GM21526 (cell line): ENCODE results near the gene POU2AF1.
"Not testable (repeated sequence)": the region's sequence is repeated elsewhere in the genome, so short reads cannot be mapped to it uniquely, and the experiment has no call there.

ENCODE experiments used
- ATAC-seq: cut with Tn5 transposase; IDR thresholded peaks from one replicate; pipeline ENCODE4 v1.9.1; 2021; ENCODE audit warnings: moderate library complexity; ENCODE audit not compliant: unreplicated experiment, low FRiP score

Gene POU2AF1

DNA sequence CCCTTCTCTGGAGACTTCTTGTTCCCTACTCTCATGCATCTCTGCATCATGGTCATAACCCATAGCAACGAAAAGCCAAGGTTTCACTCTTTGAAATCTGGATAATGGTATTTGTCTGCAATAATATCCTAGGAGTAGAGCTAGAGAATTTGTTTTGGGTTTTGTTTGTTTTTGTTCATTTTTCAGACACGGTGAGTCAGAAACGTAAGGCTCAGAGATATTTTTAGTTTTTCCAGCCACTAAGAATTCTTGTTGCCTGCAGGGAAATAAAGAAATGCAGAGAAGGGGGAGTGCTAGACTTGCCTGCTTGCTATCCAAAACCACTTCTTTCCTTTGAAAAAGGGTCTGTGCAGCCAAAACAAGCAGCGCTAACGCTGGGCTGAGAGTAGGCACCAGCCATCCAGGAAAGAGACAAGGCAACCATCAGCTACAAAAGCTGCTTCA lies 54.8 kb downstream of the POU2AF1 start:
- ATAC-seq, result no peak

DNA sequence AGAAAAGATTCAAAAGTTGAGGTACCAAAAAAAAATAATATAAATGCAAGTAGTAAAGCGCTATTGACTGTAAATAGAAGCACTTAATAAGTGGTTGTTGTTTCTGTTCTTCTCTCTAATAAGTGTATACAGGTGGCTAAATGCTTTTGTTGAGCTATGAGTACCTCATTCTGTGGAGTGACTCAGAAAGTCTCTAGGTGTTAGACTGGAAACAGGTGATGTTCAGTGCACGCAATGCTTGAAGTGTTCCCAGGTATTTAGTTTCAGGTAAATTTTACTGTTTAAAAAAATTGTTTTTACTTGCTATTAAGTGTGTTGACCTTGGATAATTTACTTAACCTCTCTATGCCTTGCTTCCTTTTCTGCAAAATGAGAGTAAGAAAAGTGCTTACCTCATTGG lies 56.5 kb downstream of the POU2AF1 start:
- no peak for ATAC-seq

DNA sequence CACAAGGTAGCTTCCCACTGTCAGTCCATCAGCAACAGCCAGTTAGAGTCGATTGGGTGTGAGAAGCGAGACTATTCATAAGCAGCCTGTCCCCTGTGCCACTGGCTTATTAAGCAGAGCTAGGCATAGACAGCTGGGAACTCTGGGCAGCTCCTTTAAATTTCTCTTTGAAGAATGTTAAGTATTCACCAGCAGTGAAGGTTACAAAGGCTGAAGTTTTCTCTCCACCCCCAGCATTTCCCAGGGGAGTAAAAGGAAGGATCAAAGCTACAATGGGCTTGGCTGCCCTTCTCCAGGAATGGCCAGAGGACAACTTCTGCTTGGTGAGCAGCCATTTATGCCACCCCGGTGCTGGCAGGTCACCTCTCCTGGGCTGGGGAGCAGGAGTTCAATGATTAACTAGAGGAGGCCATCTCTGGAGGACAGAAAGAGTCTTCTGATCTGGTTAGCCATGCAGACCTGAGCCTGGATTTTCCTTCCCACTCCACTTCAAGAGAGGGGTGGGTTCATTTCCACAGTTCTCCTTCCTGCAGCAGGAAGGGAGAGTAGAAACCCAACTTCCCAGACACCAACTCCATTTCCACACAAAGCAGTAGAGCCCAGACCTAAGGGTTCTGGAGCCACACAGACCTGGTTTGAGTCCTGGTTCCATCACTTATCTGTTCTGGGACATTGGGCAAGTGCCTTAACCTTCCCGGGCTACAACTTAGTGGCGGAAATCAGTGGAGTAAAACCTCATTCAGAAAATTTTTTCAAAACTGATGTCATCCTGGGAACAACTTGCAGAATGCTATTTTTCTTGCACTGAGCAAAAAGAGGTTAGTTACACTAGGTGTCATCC lies 58.1 kb downstream of the POU2AF1 start:
- ATAC-seq, result no peak

DNA sequence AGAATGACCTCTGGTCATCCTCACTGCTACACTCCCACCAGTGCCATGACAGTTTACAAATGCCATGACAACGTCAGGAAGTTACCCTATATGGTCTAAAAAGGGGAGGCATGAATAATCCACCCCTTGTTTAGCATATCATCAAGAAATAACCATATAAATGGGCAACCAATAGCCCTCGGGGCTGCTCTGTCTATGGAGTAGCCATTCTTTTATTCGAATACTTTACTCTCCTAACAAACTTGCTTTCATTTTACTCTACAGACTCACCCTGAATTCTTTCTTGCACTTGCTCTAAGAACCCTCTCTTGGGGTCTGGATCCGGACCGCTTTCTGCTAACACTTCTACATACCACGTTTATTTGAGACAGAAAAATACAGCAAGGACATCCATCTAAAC lies 58.9 kb downstream of the POU2AF1 start:
- ATAC-seq, result not testable (repeated sequence)

DNA sequence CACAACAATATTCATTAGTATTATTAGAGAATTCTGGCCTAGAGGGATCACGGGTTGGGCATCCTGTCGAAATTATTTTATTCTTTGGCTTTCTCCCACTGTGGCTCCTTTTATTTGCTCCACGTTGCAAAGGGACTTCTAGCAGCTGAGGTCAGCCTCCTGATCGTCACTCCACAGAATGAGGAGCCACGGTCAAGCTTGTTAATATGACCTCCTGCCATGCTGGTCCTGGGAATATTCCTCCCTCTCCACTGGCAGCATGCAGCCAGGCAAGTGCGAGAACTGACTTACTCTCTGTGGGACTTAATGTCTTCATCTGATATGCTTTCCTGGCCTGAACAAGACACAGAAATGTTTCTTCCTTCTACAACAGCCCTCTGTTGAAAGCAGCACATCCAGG lies 59.8 kb downstream of the POU2AF1 start:
- ATAC-seq, result no peak

DNA sequence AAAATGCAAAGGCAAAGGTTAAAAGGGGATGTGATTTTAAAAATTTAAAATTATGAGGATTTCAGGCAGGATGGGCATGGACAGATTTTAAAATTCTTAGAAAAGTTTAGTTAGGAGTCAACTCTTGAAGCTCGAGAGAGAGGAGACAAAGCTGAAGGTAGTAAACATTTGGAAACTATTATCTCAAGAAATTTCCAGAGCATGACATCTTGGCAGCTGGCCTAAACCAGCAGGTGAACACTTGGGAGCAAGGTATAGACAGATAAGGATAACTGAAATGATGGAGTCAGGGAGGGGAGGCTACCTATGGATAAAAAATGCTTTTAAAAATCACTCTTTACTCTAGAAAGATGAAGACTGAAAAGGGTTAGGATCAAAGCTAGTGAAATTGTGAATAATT lies 67.0 kb downstream of the POU2AF1 start:
- ATAC-seq, result no peak

DNA sequence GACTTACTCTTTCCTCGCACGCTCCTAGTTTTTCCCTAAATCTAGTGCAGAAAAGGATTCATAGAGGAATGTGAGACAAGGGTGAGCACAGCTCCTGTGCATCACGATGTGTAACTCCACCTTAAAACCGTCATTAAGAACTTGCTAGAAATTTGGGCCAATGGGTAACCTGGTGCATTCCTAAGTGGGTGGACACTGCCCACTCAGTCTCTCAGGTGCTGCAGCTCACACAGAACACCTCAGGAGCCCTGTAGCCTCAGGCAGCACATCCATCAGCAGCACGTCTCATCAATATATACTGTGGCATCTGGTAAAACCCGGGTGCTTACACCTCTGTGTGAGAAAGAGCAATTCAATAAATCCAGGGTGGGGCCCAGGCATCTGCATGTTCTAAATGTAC lies 68.4 kb downstream of the POU2AF1 start:
- ATAC-seq, result no peak

DNA sequence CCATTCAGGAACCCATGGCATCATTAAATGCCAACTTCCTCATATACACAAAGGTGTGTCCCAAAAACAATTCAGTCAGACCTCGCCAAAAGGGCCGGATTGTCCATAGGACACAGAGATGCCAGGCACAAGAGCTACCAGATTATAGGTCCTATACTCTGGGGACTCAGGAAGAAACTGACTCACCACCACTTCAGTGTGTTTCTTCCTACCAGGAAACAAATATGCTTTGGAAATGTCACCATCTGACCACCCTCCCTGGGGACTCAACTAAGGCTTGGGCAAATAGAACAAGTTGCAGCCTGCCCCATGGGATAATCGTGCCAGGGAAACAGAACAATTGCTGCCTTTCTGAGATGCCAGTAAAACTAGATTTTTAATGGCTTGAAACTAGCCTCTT lies 69.0 kb downstream of the POU2AF1 start:
- no peak for ATAC-seq

DNA sequence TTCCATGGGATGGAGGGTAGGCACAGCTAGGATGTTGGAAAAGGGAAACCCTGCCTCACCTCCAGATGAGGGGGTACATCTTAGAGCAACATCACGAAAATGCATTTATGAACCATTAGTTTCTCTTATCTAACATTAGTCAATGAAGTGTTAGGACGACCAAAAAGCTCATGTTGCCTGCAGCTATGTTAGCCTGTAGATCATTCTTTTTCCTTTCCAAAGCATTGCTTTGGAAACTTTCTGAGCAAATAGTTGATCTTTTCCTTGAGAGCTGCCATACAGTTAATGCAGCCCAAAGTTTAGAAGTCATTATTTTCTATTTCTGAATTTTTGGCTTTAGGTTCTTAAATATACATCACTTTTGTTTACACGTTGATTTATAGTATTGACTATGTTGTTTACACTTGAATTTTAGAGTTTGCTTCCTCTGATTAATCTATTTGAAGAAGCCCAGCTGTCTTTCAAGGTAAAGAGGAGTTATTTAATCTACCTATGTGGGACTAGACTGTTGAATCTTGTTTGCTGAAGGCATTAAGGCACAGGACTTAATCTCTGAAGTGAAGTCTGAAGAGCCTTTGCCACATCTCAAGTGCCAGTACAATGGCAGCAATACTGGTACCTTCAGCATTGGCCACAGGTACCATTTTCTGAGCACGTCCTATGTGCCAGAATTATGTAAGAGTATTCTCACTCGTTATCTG lies 69.7 kb downstream of the POU2AF1 start:
- ATAC-seq, result no peak

DNA sequence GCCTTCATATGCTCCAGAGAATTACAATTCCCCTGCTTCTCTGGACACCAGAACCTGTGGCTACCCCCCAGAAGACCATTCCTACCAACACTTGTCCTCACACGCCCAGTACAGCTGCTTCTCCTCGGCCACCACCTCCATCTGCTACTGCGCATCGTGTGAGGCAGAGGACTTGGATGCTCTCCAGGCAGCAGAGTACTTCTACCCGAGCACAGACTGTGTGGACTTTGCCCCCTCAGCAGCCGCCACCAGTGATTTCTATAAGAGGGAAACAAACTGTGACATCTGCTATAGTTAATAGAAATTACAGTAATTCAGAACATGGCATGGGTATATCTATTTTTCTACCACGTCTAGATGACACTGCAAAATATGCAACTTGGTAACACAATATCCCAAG lies 70.9 kb downstream of the POU2AF1 start:
- ATAC-seq, result no peak

DNA sequence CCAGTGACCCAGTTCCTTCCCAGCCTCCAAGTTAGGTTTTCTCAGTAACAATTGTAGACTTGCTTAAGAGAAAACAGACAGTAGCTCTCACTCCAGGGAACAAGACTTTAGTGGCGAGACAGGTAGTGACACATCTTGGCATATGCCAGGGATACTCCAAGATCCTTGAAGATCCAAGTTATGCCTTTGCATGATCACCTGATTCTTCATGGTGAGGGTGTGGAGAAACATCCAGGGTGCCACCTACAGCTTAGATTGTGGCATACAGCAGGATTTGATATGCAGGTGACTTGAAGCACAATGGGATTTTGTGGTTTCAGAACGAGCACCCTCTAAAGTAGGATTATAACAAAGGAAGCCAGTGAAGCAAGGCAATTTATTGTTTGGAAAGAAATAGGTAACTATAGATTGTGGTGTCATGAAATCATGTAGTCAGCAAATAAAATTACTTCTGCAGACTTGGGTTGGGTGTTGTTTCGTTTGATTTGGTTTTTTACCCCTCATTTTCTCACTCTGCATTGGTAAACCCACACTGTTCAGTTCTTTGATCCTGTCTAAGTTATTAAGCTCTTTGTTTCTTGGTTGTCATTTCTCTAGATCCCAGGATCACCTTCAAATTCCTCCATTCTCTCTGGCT lies 71.5 kb downstream of the POU2AF1 start:
- no peak for ATAC-seq

DNA sequence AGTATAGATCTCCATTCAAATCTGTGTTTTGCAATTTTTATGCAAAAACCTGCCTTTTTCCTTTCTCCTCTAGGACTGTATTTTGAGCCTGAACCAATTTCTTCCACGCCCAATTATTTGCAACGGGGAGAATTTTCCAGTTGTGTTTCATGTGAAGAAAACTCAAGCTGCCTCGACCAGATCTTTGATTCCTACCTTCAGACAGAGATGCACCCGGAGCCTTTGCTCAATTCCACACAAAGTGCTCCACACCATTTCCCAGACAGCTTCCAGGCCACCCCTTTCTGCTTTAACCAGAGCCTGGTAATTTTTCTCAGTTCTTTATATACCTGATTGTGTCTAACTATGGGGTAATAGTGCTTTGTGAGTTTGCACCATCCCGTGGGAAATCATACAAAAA lies 72.8 kb downstream of the POU2AF1 start:
- ATAC-seq, result no peak

DNA sequence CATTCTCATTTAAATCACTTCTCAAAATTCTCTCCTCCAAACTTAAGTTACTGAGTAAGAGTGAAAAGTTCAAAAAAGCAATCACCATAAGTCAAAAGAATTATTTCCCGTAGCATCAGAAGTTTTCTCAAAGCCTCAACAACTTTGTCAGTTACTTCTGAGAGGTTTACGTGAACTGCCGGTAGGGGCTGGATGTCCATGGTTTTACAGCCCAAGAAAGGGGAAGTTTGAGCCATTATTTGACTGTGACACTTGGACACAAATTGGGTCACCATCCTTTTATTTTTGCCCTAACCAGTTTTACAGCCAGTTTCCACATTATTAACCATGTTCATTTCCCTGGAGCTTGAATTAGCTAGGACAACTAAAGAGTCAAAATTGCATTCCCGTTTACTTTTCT lies 73.2 kb downstream of the POU2AF1 start:
- no peak for ATAC-seq

DNA sequence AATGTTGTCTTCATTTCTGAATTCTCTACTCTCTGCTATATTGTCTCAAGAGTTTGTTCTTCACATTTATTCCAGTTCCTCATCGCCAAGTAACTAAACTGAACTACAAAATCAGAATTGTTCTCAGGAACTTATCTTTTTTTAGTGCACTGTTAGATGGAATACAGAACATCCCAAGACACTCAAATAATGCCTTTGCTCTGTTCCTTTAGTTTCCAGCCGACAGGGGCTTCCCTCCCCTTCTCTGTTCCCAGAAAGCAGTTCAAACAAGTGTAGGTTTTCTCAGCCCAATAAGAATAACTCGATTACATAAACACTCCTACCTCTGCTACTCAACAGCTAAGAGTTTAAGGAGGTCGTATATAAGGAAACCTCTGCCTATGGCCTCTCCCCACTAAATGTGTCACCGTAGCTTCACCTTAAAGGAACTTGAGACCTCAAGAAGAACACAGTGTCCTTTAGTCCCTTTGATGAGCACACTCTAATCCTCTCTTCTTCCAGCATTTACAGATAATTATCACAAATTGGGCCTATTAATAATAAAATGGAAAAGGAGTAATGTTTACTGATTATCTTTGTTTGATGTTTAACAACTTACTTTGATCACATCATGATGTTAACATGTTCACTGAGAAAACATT lies 73.8 kb downstream of the POU2AF1 start:
- ATAC-seq, result no peak

DNA sequence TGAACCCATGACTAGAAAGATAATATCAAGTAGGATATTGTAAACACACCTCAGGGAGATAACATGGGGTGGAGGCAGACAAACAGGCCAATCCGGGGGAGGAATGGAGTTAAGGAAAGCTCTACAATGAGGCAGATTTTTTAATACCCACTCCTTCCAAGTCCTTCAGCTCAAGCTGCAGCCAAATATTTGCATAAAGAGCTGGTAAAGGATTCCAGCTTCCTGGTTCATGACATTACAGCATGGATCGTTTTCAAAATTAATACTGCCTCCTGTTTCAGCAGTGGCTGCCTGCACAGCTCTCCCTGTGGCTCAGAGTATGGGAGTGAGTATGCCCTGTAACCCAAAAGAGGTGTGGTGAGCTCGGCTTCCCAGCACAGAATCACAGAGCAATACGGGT lies 75.6 kb downstream of the POU2AF1 start:
- ATAC-seq, result no peak

DNA sequence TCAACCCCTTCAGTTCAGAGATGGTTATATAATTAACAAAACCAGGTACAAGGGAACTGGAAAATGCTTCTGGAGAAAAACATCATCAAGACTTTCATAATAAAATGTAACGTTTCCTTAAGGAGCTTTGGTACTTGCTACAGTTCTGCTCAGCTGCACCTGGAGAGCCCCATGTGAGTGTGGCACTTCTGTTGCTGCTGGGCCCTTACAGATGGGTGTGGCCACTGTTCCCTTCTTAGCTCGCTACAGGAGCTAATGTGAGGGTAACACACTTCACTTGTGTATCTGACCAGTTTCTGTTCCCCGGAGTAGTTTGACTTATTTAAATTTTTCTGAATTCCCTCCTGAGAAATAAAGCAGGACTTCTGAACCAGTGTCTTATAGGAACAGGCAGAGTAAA lies 76.8 kb downstream of the POU2AF1 start:
- no peak for ATAC-seq
